Fibroblast of lung (primary cell): Measurements from ENCODE around the gene FOXR1. TPM values are rescaled to one million over a fixed set of nuclear protein-coding genes. Genes with fewer than 3 reads are reported as not detected.

Experiments used
- DNase-seq, 2 donors: peaks; one replicate each; pipeline versions ENCODE4 v3.0.0 to v3.0.0-alpha.2; 2010; ENCODE audit warnings: low read depth in 2 of 2
- H2AFZ ChIP-seq: 2 replicates; pipeline ENCODE4 v1.5.1; 2012; ENCODE audit warnings: low read length, control low read depth, inconsistent platforms
- H3K27ac ChIP-seq: 2 replicates; pipeline ENCODE4 v1.5.1; 2011; ENCODE audit warnings: low read length, control low read depth; ENCODE audit not compliant: insufficient read depth
- H3K27me3 ChIP-seq: 2 replicates; pipeline ENCODE4 v1.5.1; 2011; ENCODE audit warnings: mild to moderate bottlenecking, low read length; ENCODE audit not compliant: control insufficient read depth, insufficient read depth
- H3K36me3 ChIP-seq: 2 replicates; pipeline ENCODE4 v1.5.1; 2011; ENCODE audit warnings: low read length; ENCODE audit not compliant: control insufficient read depth, insufficient read depth
- H3K4me1 ChIP-seq: 2 replicates; pipeline ENCODE4 v1.5.1; 2011; ENCODE audit warnings: low read length; ENCODE audit not compliant: control insufficient read depth, insufficient read depth; ENCODE audit errors: extremely low read depth
- H3K4me2 ChIP-seq: 2 replicates; pipeline ENCODE4 v1.5.1; 2011; ENCODE audit warnings: low read length, control low read depth; ENCODE audit not compliant: insufficient read depth; ENCODE audit errors: extremely low read depth
- H3K4me3 ChIP-seq, 4 experiments: fragments of 200-600 bp in 1 of 4; sonication (generic) in 1 of 4; replicated peaks in 1 of 4; 2 replicates each; pipeline ENCODE4 v1.5.1; 2011 to 2016; ENCODE audit warnings: low read length in 4 of 4, low read depth in 3 of 4, mild to moderate bottlenecking in 3 of 4, control low read depth in 2 of 4, inconsistent platforms in 1 of 4, mixed read lengths in 1 of 4; ENCODE audit not compliant: insufficient read depth in 1 of 4; ENCODE audit errors: control extremely low read depth in 1 of 4
- H3K79me2 ChIP-seq: 2 replicates; pipeline ENCODE4 v1.5.1; 2012; ENCODE audit warnings: mild to moderate bottlenecking, low read length, inconsistent platforms; ENCODE audit not compliant: control insufficient read depth, insufficient read depth
- H3K9ac ChIP-seq: 2 replicates; pipeline ENCODE4 v1.5.1; 2011; ENCODE audit warnings: mild to moderate bottlenecking, low read length, control low read depth; ENCODE audit not compliant: insufficient read depth
- H3K9me3 ChIP-seq: 2 replicates; pipeline ENCODE4 v1.5.1; 2012; ENCODE audit warnings: low read depth, low read length; ENCODE audit not compliant: control insufficient read depth, insufficient read depth
- H4K20me1 ChIP-seq: 2 replicates; pipeline ENCODE4 v1.5.1; 2011; ENCODE audit warnings: low read length; ENCODE audit not compliant: control insufficient read depth, insufficient read depth; ENCODE audit errors: extremely low read depth
- EZH2 ChIP-seq: IDR thresholded peaks from 2 replicates; pipeline ENCODE4 v1.5.1; 2012; ENCODE audit warnings: low read length, control low read depth, mild to moderate bottlenecking; ENCODE audit errors: missing control alignments
- polyA plus RNA-seq, 2 donors: library from polyadenylated mRNA; depleted of rRNA in 1 of 2; stranded (reverse) in 1 of 2; unstranded in 1 of 2; fragments of >200 nt; gene quantifications; 2 replicates each; pipeline ENCODE4 v1.2.1, GENCODE V29; 2011 to 2012; ENCODE audit warnings: missing spikeins in 1 of 2
- total RNA-seq: library from RNA; depleted of rRNA; stranded (reverse); fragments of >200 nt; gene quantifications from 2 replicates; pipeline ENCODE4 v1.2.1, GENCODE V29; 2014
- TF ChIP-seq, protein P1 (sequence below), 2 donors: IDR thresholded peaks in 1 of 2; conservative IDR thresholded peaks in 1 of 2; 1 replicate in 1 of 2; 2 replicates in 1 of 2; pipeline ENCODE4 v1.5.1; 2011 to 2012; ENCODE audit warnings: low read length in 2 of 2, control low read depth in 1 of 2, inconsistent platforms in 1 of 2, low read depth in 1 of 2, mild to moderate bottlenecking in 1 of 2

FOXR1 gene
- total and polyA plus RNA-seq, 2 donors (not counting 1 experiment from before 2014, with no cell fraction given), result not detected

GRCh38 chr11:118998822-118999221 lies 27.3 kb downstream of the FOXR1 start:
- DNase-seq, result peak; percentile 39 to 89
- TF ChIP-seq, protein P1, sequence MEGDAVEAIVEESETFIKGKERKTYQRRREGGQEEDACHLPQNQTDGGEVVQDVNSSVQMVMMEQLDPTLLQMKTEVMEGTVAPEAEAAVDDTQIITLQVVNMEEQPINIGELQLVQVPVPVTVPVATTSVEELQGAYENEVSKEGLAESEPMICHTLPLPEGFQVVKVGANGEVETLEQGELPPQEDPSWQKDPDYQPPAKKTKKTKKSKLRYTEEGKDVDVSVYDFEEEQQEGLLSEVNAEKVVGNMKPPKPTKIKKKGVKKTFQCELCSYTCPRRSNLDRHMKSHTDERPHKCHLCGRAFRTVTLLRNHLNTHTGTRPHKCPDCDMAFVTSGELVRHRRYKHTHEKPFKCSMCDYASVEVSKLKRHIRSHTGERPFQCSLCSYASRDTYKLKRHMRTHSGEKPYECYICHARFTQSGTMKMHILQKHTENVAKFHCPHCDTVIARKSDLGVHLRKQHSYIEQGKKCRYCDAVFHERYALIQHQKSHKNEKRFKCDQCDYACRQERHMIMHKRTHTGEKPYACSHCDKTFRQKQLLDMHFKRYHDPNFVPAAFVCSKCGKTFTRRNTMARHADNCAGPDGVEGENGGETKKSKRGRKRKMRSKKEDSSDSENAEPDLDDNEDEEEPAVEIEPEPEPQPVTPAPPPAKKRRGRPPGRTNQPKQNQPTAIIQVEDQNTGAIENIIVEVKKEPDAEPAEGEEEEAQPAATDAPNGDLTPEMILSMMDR (conservative IDR thresholded peaks at IDR 0.05 in 1 of 2, IDR thresholded peaks at IDR 0.05 in 1 of 2; ENCODE audit: low read depth in 1 of 2, low read length in 2 of 2), result no peak
- no peak for TF ChIP-seq EZH2
- Histone ChIP-seq H4K20me1 (no peaks in the 10 kb centered on the region), H3K27ac (peak overlapping the region; percentile 87), H3K27me3 (no peaks in the 10 kb centered on the region), H3K4me3 (peak overlapping the region; percentile 73 to 97 (median 87)), H3K36me3 (peaks cover 3% of the 10 kb centered on the region), H2AFZ (peak overlapping the region; percentile 88), H3K9ac (peak overlapping the region; percentile 88), H3K4me2 (peak overlapping the region; percentile 95), H3K4me1 (no peaks in the 10 kb centered on the region), H3K9me3 (no peaks in the 10 kb centered on the region), H3K79me2 (peaks cover 15% of the 10 kb centered on the region)

DNA sequence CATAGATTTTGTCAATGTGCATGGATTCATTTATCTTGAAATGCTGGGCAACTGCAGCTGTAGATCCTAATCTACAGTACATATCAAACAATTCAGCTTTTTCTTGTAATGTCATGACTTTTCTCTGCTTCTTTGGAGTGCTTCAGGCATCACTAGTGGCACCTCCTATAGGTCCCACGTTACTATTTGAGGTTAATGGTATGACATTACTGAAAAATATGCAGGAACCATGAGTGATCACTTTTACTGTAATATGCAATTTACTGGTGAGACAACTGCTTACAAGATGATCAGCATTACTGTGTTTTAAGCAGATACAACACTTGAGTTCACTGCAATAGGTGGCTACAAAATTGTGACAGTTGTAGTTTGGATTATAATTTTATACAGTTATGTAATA lies 29.3 kb downstream of the FOXR1 start:
- no peak overlapping the region for H2AFZ ChIP-seq
- peaks cover 3% of the 10 kb centered on the region for H3K36me3 ChIP-seq
- no peak overlapping the region for H3K4me3 ChIP-seq
- H3K4me2 ChIP-seq, result no peak overlapping the region
- no peaks in the 10 kb centered on the region for H3K4me1 ChIP-seq
- peaks cover 15% of the 10 kb centered on the region for H3K79me2 ChIP-seq
- no peaks in the 10 kb centered on the region for H3K27me3 ChIP-seq
- H4K20me1 ChIP-seq, result no peaks in the 10 kb centered on the region
- H3K27ac ChIP-seq, result no peak overlapping the region
- TF ChIP-seq, protein P1 (conservative IDR thresholded peaks at IDR 0.05 in 1 of 2, IDR thresholded peaks at IDR 0.05 in 1 of 2; ENCODE audit: low read depth in 1 of 2, low read length in 2 of 2), result no peak
- no peak for TF ChIP-seq EZH2
- DNase-seq, result peak in 1 of 2 donors; percentile 53
- H3K9ac ChIP-seq, result no peak overlapping the region
- H3K9me3 ChIP-seq, result no peaks in the 10 kb centered on the region

- no peaks in the 10 kb centered on the region for H3K4me1 ChIP-seq
- no peak for DNase-seq
- H3K36me3 ChIP-seq, result peaks cover 3% of the 10 kb centered on the region
- H3K4me2 ChIP-seq, result no peak overlapping the region
- TF ChIP-seq, protein P1 (conservative IDR thresholded peaks at IDR 0.05 in 1 of 2, IDR thresholded peaks at IDR 0.05 in 1 of 2; ENCODE audit: low read depth in 1 of 2, low read length in 2 of 2), result no peak
- TF ChIP-seq EZH2, result no peak
- H4K20me1 ChIP-seq, result no peaks in the 10 kb centered on the region
- H3K27ac ChIP-seq, result no peak overlapping the region
- H3K9me3 ChIP-seq, result no peaks in the 10 kb centered on the region
- no peaks in the 10 kb centered on the region for H3K79me2 ChIP-seq
- no peak overlapping the region for H3K4me3 ChIP-seq
- H3K9ac ChIP-seq, result no peak overlapping the region
- no peak overlapping the region for H2AFZ ChIP-seq
- H3K27me3 ChIP-seq, result no peaks in the 10 kb centered on the region
Observed at GRCh38 chr11:119006656-119007055, 35.1 kb downstream of the FOXR1 start.
